ENCODE measurements around the gene SYNJ1.
"Not testable (repeated sequence)": the region's sequence is repeated elsewhere in the genome, so short reads cannot be mapped to it uniquely, and the experiment has no call there.

The SYNJ1 gene

DNA sequence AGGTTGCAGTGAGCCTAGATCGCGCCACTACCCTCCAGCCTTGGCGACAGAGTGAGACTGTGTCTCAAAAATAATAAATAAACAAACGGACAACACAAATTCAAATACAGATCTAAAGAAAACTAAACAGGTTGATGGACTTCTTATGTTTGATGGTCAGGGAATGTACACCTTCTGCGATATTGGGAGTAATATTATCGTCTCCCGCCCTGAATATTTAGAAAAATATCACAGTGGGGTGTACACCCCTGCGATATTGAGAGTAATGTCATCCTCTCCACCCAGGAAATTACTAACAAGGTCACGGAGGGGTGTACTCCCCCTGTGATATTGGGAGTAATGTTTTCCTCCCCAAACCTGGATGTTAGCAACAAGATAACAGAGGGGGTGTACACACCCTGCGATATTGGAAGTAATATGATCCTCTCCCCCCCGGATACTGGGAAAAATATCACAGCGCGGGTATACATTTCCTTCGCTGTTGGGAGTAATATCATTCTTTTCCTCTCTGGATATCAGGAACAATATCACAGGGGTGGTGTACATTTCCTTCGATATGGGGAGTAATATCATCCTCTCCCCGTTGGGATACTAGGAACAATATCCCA lies 114.3 kb downstream of the SYNJ1 start:
- TF ChIP-seq, protein P1, sequence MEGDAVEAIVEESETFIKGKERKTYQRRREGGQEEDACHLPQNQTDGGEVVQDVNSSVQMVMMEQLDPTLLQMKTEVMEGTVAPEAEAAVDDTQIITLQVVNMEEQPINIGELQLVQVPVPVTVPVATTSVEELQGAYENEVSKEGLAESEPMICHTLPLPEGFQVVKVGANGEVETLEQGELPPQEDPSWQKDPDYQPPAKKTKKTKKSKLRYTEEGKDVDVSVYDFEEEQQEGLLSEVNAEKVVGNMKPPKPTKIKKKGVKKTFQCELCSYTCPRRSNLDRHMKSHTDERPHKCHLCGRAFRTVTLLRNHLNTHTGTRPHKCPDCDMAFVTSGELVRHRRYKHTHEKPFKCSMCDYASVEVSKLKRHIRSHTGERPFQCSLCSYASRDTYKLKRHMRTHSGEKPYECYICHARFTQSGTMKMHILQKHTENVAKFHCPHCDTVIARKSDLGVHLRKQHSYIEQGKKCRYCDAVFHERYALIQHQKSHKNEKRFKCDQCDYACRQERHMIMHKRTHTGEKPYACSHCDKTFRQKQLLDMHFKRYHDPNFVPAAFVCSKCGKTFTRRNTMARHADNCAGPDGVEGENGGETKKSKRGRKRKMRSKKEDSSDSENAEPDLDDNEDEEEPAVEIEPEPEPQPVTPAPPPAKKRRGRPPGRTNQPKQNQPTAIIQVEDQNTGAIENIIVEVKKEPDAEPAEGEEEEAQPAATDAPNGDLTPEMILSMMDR (IDR thresholded peaks at IDR 0.05; ENCODE audit: control insufficient read depth, insufficient read depth, low read depth, low read length, missing control alignments), result no peak
- peak overlapping the region; percentile 87 for H3K4me3 ChIP-seq (ENCODE audit: control insufficient read depth, low read depth, low read length)

DNA sequence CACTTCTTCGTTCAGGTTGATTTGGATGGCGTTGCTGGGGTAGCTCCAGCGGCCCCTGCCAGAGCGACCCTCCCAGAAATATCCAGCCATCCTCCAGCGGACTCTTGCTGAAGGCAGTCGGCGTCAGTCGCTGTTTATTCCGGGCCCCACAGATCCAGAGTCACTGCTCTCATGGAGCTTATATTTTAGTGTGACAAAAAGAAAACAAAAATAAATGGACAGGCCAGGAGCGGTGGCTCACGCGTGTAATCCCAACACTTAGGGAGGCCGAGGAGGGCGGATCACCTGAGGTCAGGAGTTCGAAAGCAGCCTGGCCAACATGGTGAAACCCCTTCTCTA lies 114.8 kb downstream of the SYNJ1 start:
- peak overlapping the region; percentile 87 for H3K4me3 ChIP-seq (ENCODE audit: control insufficient read depth, low read depth, low read length)
- TF ChIP-seq, protein P1 (IDR thresholded peaks at IDR 0.05; ENCODE audit: control insufficient read depth, insufficient read depth, low read depth, low read length, missing control alignments), result no peak
- no peak for DNase-seq (ENCODE audit: low read depth)

More for the DNA sequence above, 114.3 kb downstream of the SYNJ1 start:
- DNase-seq (ENCODE audit: low read depth), result no peak

DNA sequence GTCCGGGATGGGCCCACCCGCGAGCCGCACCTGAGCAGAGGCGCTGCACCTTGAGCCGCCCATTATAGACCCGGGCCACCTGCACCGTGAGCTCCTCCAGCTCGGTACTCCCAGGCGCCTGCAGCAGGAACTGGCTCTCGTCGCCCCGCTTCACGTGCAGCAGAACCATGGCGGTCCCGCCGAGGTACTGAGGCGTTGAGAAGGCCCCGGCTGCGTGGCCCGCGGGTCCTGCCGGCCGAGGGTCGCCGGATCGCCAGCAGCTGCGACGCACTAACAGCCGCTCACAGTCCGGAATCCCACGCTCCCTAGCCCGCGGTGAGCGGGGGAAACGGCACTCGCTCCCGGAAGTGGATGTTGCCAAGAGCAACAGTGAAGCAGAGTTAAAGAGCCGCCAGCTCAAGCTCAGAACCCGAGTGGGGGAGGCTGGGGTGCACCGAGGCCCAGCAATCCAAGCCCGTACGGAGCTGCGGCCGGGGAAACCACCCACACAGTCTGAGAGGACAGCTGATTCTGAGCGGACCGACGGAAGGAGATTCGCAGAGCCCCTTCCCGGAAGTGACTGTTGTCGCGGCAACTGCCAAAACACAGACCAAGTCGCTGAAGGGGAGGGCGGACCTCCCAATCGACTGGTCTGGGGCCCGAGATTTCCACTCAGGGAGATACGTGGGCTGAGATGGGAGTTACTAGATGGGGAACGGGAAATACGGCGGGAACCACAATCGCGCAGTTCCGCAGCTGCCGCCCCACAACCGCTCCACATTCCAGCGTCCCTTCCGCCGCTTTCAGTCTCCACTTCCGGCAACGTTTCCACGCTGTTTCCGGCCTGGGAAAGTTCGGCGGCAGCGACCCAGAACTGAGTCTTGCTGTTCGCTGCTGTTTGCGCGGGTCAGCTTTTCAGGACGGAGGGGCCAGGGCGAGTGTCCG lies 115.5 kb downstream of the SYNJ1 start, which contains the start of gene CFAP298:
Gene CFAP298, minus strand, starts transcription at position 303 of the 924 bp plus-strand sequence. Its CDS starts 134 bp downstream, at position 169.
- TF ChIP-seq, protein P1 (IDR thresholded peaks at IDR 0.05; ENCODE audit: control insufficient read depth, insufficient read depth, low read depth, low read length, missing control alignments), result no peak
- peak within 1 kb of the TSS; percentile 87 for H3K4me3 ChIP-seq (ENCODE audit: control insufficient read depth, low read depth, low read length)
- DNase-seq (ENCODE audit: low read depth), result peak; percentile 78

DNA sequence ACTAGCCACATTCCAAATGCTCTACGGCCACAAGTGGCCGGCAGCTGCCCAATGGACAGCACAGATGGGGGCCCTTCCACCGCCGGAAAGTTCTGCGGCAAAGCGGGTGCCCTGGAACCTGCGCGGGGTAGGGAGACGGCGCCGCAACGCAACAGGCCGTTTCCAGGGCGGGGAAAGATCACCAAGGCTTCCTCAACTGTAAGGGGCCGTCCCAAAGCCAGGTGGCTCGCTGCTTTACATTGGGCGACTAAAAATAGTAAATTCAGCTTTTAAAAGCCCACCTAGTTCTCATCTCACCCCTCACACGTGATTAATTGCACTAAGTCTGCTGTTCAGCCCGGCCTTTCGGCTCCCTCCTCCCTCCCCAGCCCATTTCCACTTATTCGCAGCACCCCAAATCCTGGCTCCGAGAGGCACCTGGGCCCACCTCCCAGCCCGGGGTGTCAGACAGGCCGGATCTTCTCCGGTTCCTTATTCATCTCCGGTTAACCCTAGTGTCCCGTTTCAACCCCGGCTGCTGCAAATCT lies 116.3 kb downstream of the SYNJ1 start:
- DNase-seq (ENCODE audit: low read depth), result no peak
- TF ChIP-seq, protein P1 (IDR thresholded peaks at IDR 0.05; ENCODE audit: control insufficient read depth, insufficient read depth, low read depth, low read length, missing control alignments), result no peak
- peak overlapping the region; percentile 87 for H3K4me3 ChIP-seq (ENCODE audit: control insufficient read depth, low read depth, low read length)

DNA sequence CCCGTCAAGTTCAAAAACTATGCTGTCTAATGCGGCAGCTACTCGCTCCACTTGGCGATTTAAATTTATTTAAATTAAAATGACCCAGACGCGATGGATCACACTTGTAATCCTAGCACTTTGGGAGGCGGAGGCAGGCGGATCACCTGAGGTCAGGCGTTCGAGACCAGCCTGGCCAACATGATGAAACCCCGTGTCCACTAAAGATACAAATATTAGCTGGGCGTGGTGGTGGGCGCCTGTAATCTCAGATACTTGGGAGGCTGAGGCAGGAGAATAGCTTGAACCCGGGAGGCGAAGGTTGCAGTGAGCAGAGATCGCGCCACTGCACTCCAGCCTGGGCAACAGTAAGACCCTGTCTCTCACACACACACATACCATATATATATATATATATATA lies 116.9 kb downstream of the SYNJ1 start:
- H3K4me3 ChIP-seq (ENCODE audit: control insufficient read depth, low read depth, low read length), result peak overlapping the region; percentile 87
- not testable (repeated sequence) for DNase-seq (ENCODE audit: low read depth)

- H3K4me3 ChIP-seq (ENCODE audit: control insufficient read depth, low read depth, low read length), result no peak overlapping the region
Measured at GRCh38 chr21:32608851-32609250, 119.0 kb downstream of the SYNJ1 start.

More at GRCh38 chr21:32608851-32609250, 119.0 kb downstream of the SYNJ1 start:
- TF ChIP-seq, protein P1 (IDR thresholded peaks at IDR 0.05; ENCODE audit: control insufficient read depth, insufficient read depth, low read depth, low read length, missing control alignments), result no peak
- DNase-seq (ENCODE audit: low read depth), result no peak

Data from AG09309 (cell line).